HG03565 (cell line): ENCODE results near the gene CCDC61.

ENCODE experiments used
- ATAC-seq: cut with Tn5 transposase; IDR thresholded peaks from one replicate; pipeline ENCODE4 v1.9.1; 2021; ENCODE audit warnings: mild to moderate bottlenecking, moderate library complexity; ENCODE audit not compliant: unreplicated experiment

The CCDC61 gene

GRCh38 chr19:45994998-45995714 lies at the start of gene CCDC61:
Gene CCDC61, plus strand, starts transcription at chr19:45995467. Its CDS starts 7,552 bp downstream, at chr19:46003019.
- peak; percentile 91 for ATAC-seq

DNA sequence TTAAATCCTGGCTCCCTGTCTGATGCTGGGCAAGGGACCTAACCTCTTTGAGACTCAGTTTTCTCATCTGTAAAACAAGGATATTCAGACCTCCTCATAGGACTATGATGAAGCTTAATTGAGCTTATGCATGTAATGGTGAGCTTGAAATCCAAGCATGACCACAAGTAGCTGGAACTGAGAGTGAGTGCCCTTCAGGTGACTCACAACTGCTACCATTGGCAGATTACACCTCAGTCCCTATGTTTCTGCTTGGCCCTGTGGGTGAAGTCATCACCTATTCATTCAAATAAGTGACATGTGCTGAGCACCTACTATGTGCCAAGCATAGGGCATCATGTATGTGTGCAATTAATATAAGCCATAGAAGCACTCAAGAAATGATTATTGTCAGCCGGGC lies 47.3 kb upstream of the CCDC61 start:
- no peak for ATAC-seq

DNA sequence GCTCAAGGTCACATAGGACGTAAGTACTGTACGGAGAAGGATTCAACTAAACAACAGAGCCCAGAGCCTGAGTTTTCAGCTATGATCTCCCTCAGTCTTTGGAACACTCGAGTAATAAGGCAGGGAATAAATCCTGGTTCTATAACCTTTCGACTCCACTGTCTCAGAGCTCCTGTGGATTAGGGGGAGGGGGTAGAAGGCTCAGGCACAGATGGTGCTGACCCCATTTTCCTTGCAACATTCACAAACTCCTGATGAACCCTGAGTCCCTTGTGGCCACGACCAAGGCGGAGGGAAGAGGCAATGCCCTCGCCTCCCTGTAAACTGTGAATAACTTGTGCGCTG lies 43.0 kb upstream of the CCDC61 start:
- ATAC-seq, result no peak

DNA sequence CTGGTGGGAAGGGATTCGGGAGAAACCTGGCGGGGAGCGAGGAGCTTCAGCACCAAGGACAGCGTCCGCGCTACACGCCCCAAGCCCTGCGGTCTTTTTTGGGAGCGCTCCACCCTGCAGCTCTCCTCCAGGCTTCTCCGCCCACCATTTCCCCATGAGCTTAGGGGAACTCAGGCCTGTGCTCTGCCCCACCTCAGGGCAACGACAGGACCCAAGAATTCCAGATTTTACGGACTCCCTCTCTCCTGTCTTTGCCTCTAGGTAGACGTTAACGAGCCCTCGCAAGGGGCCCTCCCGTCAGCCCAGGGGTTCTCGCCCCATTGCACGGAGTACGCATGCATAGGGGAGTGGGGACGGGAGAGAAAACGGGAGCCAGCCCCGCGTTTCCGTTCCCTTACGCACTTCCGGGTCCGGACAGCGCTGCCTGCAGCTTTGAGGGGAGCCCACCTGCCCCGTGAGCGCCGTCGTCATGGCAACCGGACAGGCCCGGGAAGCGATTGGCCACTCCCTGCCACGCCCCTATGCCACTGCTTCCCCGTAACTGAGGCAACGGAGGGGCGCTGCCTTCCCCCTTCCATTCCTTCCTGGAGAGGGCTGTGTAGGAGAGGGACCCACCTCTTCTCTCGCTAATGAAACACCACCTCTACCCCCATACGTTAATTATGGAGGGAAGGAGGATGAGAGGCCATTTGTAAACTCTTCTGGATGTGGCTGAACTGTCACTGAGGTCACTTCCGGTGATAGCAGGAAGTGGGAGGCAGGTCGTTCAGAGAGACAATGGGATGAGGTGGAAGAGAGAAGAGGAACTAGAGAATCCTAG lies 42.4 kb upstream of the CCDC61 start:
- no peak for ATAC-seq

- ATAC-seq, result no peak
Observed at GRCh38 chr19:45953676-45954075, 41.6 kb upstream of the CCDC61 start.

DNA sequence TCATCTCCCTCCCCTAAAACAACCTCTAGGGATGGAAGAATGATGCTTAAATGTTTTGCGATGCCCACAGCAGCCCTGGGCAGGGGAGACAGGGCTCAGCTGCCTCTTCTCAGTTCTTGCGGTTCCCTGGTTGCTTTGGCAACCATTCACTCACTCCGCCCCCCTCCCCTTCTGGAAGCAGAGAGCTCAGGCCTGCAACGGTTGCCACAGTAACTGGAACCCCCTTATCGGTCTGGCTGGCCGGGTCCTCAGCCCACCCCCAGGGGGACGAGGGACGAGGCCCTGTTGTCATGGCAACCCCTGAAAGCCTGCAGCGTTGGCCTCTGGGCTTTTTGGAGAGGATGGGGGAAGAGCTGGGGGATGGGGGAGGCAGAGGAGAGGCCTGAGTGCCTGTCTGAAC lies 41.1 kb upstream of the CCDC61 start:
- no peak for ATAC-seq

DNA sequence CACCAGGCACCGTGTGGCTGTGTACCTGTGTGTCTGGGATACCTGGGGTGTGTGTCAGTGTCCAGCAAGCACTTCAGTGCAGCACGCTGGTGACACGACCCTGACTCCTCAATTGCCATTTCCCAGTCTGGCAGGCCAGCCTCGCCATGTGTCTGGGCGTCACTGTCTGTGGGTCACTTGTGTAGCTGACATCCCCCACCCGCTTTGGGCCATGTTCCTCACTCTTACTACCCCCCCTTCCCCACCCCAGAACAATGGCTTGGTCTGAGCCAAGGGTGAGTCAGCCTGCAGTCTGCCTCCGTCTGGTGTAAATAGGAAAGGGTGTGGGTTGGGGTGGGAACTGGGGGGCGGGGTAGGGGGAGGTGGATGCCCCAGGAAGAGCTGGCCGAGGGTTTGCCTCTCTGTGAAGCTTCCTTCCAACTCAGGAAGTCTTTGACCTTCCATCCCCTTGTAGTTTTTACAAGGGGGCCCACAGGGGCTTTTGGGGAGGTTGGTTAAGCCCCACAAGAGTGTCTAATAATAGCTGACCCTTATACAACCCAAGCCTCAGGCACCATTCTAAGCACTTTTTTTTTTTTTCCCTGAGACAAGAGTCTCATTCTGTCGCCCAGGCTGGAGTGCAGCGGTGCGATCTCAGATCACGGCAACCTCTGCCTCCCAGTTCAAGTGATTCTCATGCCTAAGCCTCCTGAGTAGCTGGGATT lies 39.2 kb upstream of the CCDC61 start:
- no peak for ATAC-seq

DNA sequence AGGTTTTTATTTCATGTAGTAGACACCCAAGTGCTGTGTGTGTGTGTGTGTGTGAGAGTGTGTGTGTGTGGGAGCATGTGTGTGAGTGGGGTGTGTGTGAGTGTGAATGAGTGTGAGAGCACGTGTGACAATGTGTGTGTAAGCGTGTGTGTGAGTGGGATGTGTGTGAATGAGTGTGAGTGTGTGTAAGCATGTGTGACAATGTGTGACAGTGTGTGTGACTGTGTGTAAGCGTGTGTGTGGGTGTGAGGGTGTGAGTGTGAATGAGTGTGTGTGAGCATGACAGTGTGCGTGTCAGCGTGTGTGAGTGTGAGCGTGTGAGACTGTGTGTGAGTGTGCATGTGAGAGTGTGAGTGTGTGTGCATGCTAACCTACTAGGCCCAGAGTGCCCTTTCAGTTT lies 36.9 kb upstream of the CCDC61 start:
- no peak for ATAC-seq

DNA sequence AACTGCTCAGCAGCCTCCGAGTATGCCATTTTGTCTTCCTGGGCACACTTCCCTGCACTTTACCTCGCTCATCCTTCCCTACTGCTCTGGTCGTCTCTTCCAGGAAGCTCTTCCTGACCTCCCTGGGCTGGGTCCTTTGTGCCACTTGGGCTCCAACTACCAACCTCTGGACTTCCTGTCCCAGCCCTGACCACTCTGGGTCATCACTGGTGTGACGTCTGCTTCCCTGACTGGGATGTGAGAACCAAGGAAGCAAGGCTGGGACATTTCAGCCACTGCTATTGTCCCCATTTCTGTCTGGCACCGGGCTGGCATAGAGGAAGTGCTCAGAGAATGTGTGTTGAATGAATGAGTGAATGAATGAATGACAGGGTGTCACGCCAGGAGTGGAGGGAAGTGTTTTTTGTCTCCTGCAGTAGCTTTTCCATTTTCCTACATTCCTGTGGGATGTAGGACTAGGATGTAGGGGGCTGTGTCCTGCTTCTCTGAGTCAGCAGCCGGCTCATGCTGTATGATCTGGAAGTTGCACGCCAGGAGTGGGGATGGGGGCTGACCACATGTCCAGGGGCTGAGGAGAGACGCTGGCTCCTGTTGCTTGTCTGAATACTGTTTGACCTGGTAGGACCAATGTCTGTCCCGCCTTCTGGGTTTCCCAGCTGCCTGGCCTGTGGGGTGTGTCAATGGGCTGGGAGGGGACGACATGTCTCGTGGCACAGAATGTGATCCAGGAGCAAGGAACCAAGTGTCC lies 36.3 kb upstream of the CCDC61 start:
- ATAC-seq, result no peak

GRCh38 chr19:45959517-45960025 lies 35.7 kb upstream of the CCDC61 start:
- ATAC-seq, result no peak

GRCh38 chr19:45960595-45961235 lies 34.6 kb upstream of the CCDC61 start:
- no peak for ATAC-seq

DNA sequence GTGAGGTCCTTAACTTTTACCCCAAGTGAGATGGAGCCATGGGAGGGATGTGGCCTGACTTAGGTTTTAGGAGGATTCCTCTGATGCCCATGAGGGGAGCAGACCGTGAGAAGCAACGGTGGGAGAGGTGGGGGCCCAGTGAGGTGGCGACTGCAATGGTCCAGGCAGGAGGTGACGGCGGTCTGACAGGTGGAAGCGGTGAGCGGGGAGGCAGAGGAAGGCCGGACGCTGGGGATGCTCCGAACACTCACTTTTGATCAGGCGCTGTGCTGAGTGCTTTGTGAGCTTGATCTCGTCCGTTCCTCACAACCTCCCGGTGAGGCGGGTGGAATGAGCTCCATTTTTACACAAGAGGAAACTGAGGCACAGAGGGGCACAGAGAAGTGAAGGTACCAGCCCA lies 33.2 kb upstream of the CCDC61 start:
- no peak for ATAC-seq

- no peak for ATAC-seq
Observed at GRCh38 chr19:45967246-45967645, 28.0 kb upstream of the CCDC61 start.

DNA sequence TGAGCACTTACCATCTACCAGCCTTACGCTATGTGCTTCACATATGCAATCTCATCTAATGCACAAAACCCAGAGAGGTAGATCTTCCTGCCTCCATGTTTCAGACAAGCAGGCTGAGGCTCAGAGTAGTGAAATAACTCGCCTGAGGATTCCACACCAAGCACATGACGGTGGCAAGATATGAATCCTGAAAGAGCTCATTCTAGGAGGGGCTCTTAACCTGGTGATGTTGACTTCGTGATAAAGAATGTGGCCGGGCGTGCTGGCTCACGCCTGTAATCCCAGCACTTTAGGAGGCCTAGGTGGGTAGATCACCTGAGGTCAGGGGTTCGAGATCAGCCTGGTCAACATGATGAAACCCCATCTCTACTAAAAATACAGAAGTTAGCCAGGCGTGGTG lies 26.6 kb upstream of the CCDC61 start:
- no peak for ATAC-seq

DNA sequence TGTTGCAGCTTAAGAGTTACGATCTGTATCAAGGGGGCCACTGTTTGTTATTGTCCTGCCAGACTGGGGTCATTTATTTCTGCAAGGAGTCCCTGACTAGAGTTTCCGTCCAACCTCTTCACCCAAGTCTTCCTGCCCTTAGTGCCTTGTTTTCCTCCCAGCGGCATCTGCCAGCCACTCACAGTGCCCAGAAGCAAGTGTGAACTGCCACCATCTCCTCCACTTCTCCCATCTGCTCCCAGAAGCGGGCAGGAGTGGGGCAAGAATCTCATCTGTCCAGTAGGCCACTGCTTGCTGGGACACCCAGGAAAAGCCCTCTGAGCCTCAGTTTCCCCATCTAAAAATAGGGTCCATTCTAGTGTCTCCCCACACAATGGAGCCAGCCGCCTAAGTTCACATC lies 25.6 kb upstream of the CCDC61 start:
- no peak for ATAC-seq

GRCh38 chr19:45971260-45971902 lies 23.9 kb upstream of the CCDC61 start:
- no peak for ATAC-seq

GRCh38 chr19:45972081-45972946 lies 23.0 kb upstream of the CCDC61 start:
- no peak for ATAC-seq

GRCh38 chr19:45972947-45973540 lies 22.2 kb upstream of the CCDC61 start:
- no peak for ATAC-seq
